ENCODE results near the gene GABRD.

DNA sequence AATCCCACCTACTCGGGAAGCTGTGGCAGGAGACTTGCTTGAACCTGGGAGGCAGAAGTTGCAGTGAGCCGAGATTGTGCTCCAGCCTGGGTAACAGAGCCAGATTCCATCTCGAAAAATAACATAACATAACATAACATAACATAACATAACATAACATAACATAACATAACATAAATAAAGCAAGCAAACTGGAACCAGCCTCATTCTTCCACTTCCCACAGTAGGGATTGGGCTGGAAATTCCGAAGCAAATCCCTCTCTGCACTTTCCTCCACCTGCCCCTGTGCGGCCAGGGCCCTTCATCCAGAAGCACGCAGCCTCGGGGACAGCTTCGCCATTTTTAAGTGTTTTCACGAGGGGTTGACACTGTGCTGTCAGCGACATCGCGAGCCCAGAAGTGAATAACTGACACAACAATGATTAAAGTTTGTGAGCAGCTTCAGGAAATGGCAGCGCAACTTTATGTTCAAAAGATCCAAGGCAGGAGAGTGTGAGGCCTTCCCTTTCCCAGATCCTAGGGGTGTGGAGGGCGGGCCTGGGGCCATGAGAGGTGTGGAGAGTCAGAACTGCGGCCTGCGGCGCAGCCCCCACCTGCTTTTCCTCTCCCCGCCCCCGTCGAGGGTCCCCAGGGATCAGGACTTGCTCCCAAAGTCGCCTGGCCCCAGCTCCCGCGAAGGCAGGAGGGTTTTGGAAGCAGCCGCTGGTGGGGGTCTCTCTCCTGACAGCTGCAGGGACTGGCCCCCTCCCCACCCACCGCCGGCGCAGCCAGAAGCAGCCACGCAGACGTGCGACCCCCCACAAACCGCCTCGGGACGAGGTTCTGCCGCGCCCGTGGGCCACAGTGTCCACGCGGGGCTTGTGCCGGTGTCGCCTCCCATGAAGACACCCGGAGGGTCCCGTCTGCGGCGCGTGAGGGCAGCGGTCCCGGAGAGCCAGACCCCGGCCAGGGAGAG, 651 bp upstream of the GABRD start:
- TF ChIP-seq CHD1 (IDR thresholded peaks at IDR 0.05; ENCODE audit: low read depth, low read length) (no peak), ZNF207 (IDR thresholded peaks at IDR 0.05; ENCODE audit: borderline replicate concordance) (no peak)

Data from GM12878 (cell line).